CD4-positive, alpha-beta T cell (primary cell): ENCODE measurements around the gene VAT1L. TPM values are rescaled to one million over a fixed set of nuclear protein-coding genes. Genes with fewer than 3 reads are reported as not detected.

Source experiments
- ATAC-seq: fragments of 200-7000 bp; cut with Tn5 transposase; one replicate; pipeline ENCODE4 v1.10.0; 2022; ENCODE audit warnings: mild to moderate bottlenecking; ENCODE audit not compliant: poor library complexity
- CTCF ChIA-PET: fragments of 350-600 bp; sonication (Branson Sonifier 250); formaldehyde crosslinking; loops from one replicate; lab custom pipeline; 2021; ENCODE audit warnings: antibody characterized with exemption, inconsistent platforms; lab: Charles Lee
- POLR2A ChIA-PET: fragments of 350-600 bp; sonication (Branson Sonifier 250); formaldehyde crosslinking; loops from one replicate; lab custom pipeline; 2021; ENCODE audit warnings: antibody characterized with exemption, inconsistent platforms; lab: Charles Lee
- DNase-seq, 14 experiments: peaks; one replicate each; pipeline ENCODE4 v3.0.0-alpha.2; 2013 to 2020; ENCODE audit warnings: mixed read lengths in 2 of 14
- H3K27ac ChIP-seq, 2 donors: one replicate each; pipeline versions ENCODE4 v1.5.1 to v1.7.0; 2013; ENCODE audit warnings: low read length in 2 of 2, low read depth in 1 of 2, mild to moderate bottlenecking in 1 of 2
- H3K27me3 ChIP-seq, 2 experiments: 1 replicate in 1 of 2; 2 replicates in 1 of 2; pipeline versions ENCODE4 v1.6.1 to v1.7.0; 2013; ENCODE audit warnings: low read length in 2 of 2, control low read depth in 1 of 2, mild to moderate bottlenecking in 1 of 2, moderate library complexity in 1 of 2; ENCODE audit not compliant: insufficient read depth in 2 of 2, control insufficient read depth in 1 of 2
- H3K36me3 ChIP-seq: one replicate; pipeline ENCODE4 v1.6.1; 2013; ENCODE audit warnings: low read length, control low read depth; ENCODE audit not compliant: insufficient read depth
- H3K4me1 ChIP-seq: one replicate; pipeline ENCODE4 v1.6.1; 2013; ENCODE audit warnings: low read length, control low read depth; ENCODE audit not compliant: insufficient read depth
- H3K4me3 ChIP-seq: one replicate; pipeline ENCODE4 v1.5.1; 2013; ENCODE audit warnings: mild to moderate bottlenecking, low read length, moderate library complexity
- H3K9me3 ChIP-seq, 2 experiments: 1 replicate in 1 of 2; 2 replicates in 1 of 2; pipeline versions ENCODE4 v1.6.1 to v1.7.0; 2013; ENCODE audit warnings: low read length in 2 of 2, mild to moderate bottlenecking in 2 of 2, control low read depth in 1 of 2, moderate library complexity in 1 of 2; ENCODE audit not compliant: control insufficient read depth in 1 of 2, insufficient read depth in 1 of 2
- H3K27ac Mint-ChIP-seq: one replicate; pipeline ENCODE4 v1.8.0; 2020; ENCODE audit warnings: mixed read lengths
- H3K27me3 Mint-ChIP-seq: one replicate; pipeline ENCODE4 v1.8.0; 2021; ENCODE audit warnings: mixed read lengths
- H3K36me3 Mint-ChIP-seq: one replicate; pipeline ENCODE4 v1.8.0; 2021; ENCODE audit warnings: low read depth, mixed read lengths
- H3K4me1 Mint-ChIP-seq: one replicate; pipeline ENCODE4 v1.8.0; 2021; ENCODE audit warnings: low read depth, mixed read lengths
- H3K4me3 Mint-ChIP-seq: one replicate; pipeline ENCODE4 v1.8.0; 2020; ENCODE audit warnings: mild to moderate bottlenecking, mixed read lengths
- H3K9me3 Mint-ChIP-seq: one replicate; pipeline ENCODE4 v1.8.0; 2020; ENCODE audit warnings: mixed read lengths
- CTCF ChIP-seq: fragments of 200-600 bp; IDR thresholded peaks from one replicate; pipeline ENCODE4 v1.8.0; 2022; ENCODE audit warnings: antibody characterized with exemption, mild to moderate bottlenecking
- intact Hi-C, 2 experiments: fragments of 100-400 bp; cut with DNase I in 1 of 2; cut with micrococcal nuclease in 1 of 2; formaldehyde crosslinking; loops; one replicate each; pipeline versions ENCODE4 v1.15.1 to v1.9.0; 2023 to 2025; cut with DNase I, micrococcal nuclease
- total RNA-seq, 174 experiments: library from RNA in 2 of 174; stranded (reverse) in 2 of 174; gene quantifications; one replicate each; pipeline ENCODE4 v1.2.3 and lab custom pipeline; 2021 to 2026

VAT1L gene
- total RNA-seq, 2 experiments from 2014 or later = not detected

GRCh38 chr16:77860953-77861352 lies 72.6 kb downstream of the VAT1L start:
- no peaks in the 10 kb centered on the region for H3K36me3 Mint-ChIP-seq
- no peak overlapping the region for H3K27ac Mint-ChIP-seq
- H3K4me3 ChIP-seq = no peak overlapping the region
- H3K4me1 ChIP-seq = no peaks in the 10 kb centered on the region
- ATAC-seq (no peak), DNase-seq (no peak)
- ChIA-PET POLR2A (no interaction called here), CTCF (no interaction called here)
- H3K27me3 ChIP-seq = peaks cover 0 to 2% of the 10 kb centered on the region in 2 experiments
- H3K9me3 ChIP-seq = peaks cover 0 to 3% of the 10 kb centered on the region in 2 experiments
- no peak overlapping the region for H3K4me3 Mint-ChIP-seq
- intact Hi-C loops = no loop called here
- no peaks in the 10 kb centered on the region for H3K4me1 Mint-ChIP-seq
- H3K36me3 ChIP-seq = no peaks in the 10 kb centered on the region
- H3K27me3 Mint-ChIP-seq = peaks cover 35% of the 10 kb centered on the region
- H3K9me3 Mint-ChIP-seq = no peaks in the 10 kb centered on the region
- TF ChIP-seq CTCF = no peak
- H3K27ac ChIP-seq = no peak overlapping the region

GRCh38 chr16:77863250-77863649 lies 74.9 kb downstream of the VAT1L start:
- Mint-ChIP-seq H3K4me1 (peaks cover 3% of the 10 kb centered on the region), H3K4me3 (no peak overlapping the region), H3K36me3 (no peaks in the 10 kb centered on the region), H3K27me3 (peaks cover 20% of the 10 kb centered on the region), H3K9me3 (no peaks in the 10 kb centered on the region), H3K27ac (no peak overlapping the region)
- Histone ChIP-seq H3K27ac (no peak overlapping the region), H3K9me3 (no peaks in the 10 kb centered on the region), H3K4me3 (no peak overlapping the region), H3K36me3 (no peaks in the 10 kb centered on the region), H3K27me3 (no peaks in the 10 kb centered on the region), H3K4me1 (no peaks in the 10 kb centered on the region)
- intact Hi-C loops = no loop called here
- POLR2A ChIA-PET = no interaction called here
- no peak for DNase-seq
- no peak for TF ChIP-seq CTCF
- CTCF ChIA-PET = no interaction called here
- no peak for ATAC-seq

- CTCF ChIA-PET = no interaction called here
- H3K4me3 ChIP-seq = no peak overlapping the region
- H3K27me3 Mint-ChIP-seq = peaks cover 7% of the 10 kb centered on the region
- H3K9me3 ChIP-seq = no peaks in the 10 kb centered on the region
- no peak overlapping the region for H3K4me3 Mint-ChIP-seq
- no peak overlapping the region for H3K27ac ChIP-seq
- TF ChIP-seq CTCF = no peak
- no peaks in the 10 kb centered on the region for H3K36me3 Mint-ChIP-seq
- H3K9me3 Mint-ChIP-seq = no peaks in the 10 kb centered on the region
- DNase-seq (no peak), ATAC-seq (no peak)
- no peak overlapping the region for H3K27ac Mint-ChIP-seq
- intact Hi-C loops = no loop called here
- H3K36me3 ChIP-seq = no peaks in the 10 kb centered on the region
- no peaks in the 10 kb centered on the region for H3K27me3 ChIP-seq
- peaks cover 5% of the 10 kb centered on the region for H3K4me1 Mint-ChIP-seq
- POLR2A ChIA-PET = no interaction called here
- H3K4me1 ChIP-seq = no peaks in the 10 kb centered on the region
Observed at GRCh38 chr16:77866752-77867151, 78.4 kb downstream of the VAT1L start.
